Measurements from ENCODE around the gene ANTXR1. TPM values are rescaled to one million over a fixed set of nuclear protein-coding genes. Genes with fewer than 3 reads are reported as not detected.

The ANTXR1 gene
- total and polyA plus RNA-seq, 2 donors (not counting 3 experiments of a cell fraction or from before 2014, with no cell fraction given): 4.2 to 17.3 TPM

DNA sequence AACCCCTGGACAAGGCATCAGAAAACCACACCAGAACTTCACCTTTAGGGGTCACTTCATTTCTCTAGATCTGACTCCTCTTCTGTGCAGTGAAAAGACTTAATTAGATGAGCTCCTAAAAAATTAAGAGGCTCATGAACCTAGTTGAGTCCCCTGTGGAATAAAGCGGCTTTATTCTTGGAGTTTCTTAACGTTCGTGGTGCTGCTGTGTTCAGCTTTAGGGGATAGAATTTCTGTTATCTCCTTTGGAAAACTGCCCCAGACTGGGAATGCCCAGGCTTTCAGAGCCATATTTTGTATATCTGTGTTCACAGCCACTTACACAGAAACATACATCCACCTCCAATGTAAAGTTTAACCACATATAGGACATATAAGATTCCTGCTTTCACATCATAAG is 165.8 kb downstream of the ANTXR1 start:
- Histone ChIP-seq H3K4me3 (replicated peaks in 1 of 3; ENCODE audit: insufficient read depth in 1 of 3, low read depth in 1 of 3, low read length in 3 of 3) (no peak overlapping the region), H4K20me1 (replicated peaks; ENCODE audit: control insufficient read depth, extremely low read depth, insufficient read depth, low read length) (no peaks in the 10 kb centered on the region), H3K27ac (ENCODE audit: insufficient read depth, low read depth, low read length) (no peak overlapping the region), H3K9ac (replicated peaks; ENCODE audit: extremely low read depth, insufficient read depth, low read length) (no peak overlapping the region), H3K4me2 (ENCODE audit: insufficient read depth, low read length) (no peak overlapping the region), H3K9me3 (replicated peaks; ENCODE audit: control insufficient read depth, insufficient read depth, low read length) (no peaks in the 10 kb centered on the region), H3K36me3 (ENCODE audit: control insufficient read depth in 2 of 2, extremely low read depth in 1 of 2, insufficient read depth in 2 of 2, low read length in 2 of 2) (no peaks in the 10 kb centered on the region), H2AFZ (ENCODE audit: low read depth, low read length) (no peak overlapping the region), H3K27me3 (ENCODE audit: control insufficient read depth in 2 of 2, insufficient read depth in 2 of 2, low read length in 2 of 2) (no peaks in the 10 kb centered on the region), H3K4me1 (ENCODE audit: control insufficient read depth, extremely low read depth, insufficient read depth, low read length) (peaks cover 14% of the 10 kb centered on the region), H3K79me2 (ENCODE audit: control insufficient read depth, insufficient read depth, low read length) (no peaks in the 10 kb centered on the region), H3K9me1 (replicated peaks; ENCODE audit: control insufficient read depth, extremely low read depth, insufficient read depth, low read length) (no peaks in the 10 kb centered on the region)
- intact Hi-C loops (cut with micrococcal nuclease): loop anchor here (1.0 to 5.0 kb wide), 3 partner anchors 76 to 151 kb away; no protein-coding TSS in a partner anchor
- no TSS peak for BruUV-seq (replicated peaks)
- POLR2A ChIA-PET: no interaction called here
- CTCF ChIA-PET: interaction anchor here (1.2 to 2.1 kb wide), 2 partner anchors 117 to 128 kb away, joined by 3 to 7 read pairs; no protein-coding TSS in a partner anchor
- TF ChIP-seq CTCF (IDR thresholded peaks at IDR 0.05; ENCODE audit: extremely low read depth in 1 of 2, insufficient read depth in 1 of 2, low read depth in 1 of 2, low read length in 2 of 2) (no peak), GATA2 (IDR thresholded peaks at IDR 0.05; ENCODE audit: insufficient read depth, insufficient read length, low read depth, low read length) (no peak), FOS (IDR thresholded peaks at IDR 0.05; ENCODE audit: borderline replicate concordance, insufficient read depth, low read length) (no peak), POLR2AphosphoS5 (IDR thresholded peaks at IDR 0.05; ENCODE audit: insufficient read depth, low read depth, low read length) (no peak), EZH2 (IDR thresholded peaks at IDR 0.05; ENCODE audit: borderline replicate concordance, low read depth, low read length, severe bottlenecking) (no peak), JUN (IDR thresholded peaks at IDR 0.05; ENCODE audit: borderline replicate concordance, insufficient read depth, insufficient read length, low read depth) (no peak), POLR2A (IDR thresholded peaks at IDR 0.05; ENCODE audit: low read depth, low read length) (no peak), MYC (IDR thresholded peaks at IDR 0.05; ENCODE audit: low read depth, low read length) (no peak), MAX (IDR thresholded peaks at IDR 0.05; ENCODE audit: insufficient read depth, insufficient read length) (no peak)
- FAIRE-seq: no peak
- dilution Hi-C loops (cut with MboI; ENCODE audit: extremely low pct_ligation_motif_present, low sequenced_read_pairs): no loop called here
- DNase-seq (ENCODE audit: low read depth, low spot score): no peak
